ENCODE data around the gene RAC3. TPM values are rescaled to one million over a fixed set of nuclear protein-coding genes. Genes with fewer than 3 reads are reported as not detected.

The RAC3 gene
- total and polyA plus RNA-seq, 4 donors, result 0.63 to 6.3 (median 3.3) TPM

- 91% methylated on average over 13 of the region's 13 CpGs for WGBS
- TF ChIP-seq EGR1 (IDR thresholded peaks at IDR 0.05; ENCODE audit: low read depth in 2 of 2) (no peak), TAF1 (conservative IDR thresholded peaks at IDR 0.05) (no peak), FOXA1 (IDR thresholded peaks at IDR 0.05) (no peak), SP1 (IDR thresholded peaks at IDR 0.05) (no peak), HNF4A (conservative IDR thresholded peaks at IDR 0.05) (no peak), YY1 (IDR thresholded peaks at IDR 0.05) (no peak), RXRA (IDR thresholded peaks at IDR 0.05) (no peak), HNF4G (IDR thresholded peaks at IDR 0.05) (no peak), ATF3 (IDR thresholded peaks at IDR 0.05) (no peak)
- TF ChIP-seq, protein P1, sequence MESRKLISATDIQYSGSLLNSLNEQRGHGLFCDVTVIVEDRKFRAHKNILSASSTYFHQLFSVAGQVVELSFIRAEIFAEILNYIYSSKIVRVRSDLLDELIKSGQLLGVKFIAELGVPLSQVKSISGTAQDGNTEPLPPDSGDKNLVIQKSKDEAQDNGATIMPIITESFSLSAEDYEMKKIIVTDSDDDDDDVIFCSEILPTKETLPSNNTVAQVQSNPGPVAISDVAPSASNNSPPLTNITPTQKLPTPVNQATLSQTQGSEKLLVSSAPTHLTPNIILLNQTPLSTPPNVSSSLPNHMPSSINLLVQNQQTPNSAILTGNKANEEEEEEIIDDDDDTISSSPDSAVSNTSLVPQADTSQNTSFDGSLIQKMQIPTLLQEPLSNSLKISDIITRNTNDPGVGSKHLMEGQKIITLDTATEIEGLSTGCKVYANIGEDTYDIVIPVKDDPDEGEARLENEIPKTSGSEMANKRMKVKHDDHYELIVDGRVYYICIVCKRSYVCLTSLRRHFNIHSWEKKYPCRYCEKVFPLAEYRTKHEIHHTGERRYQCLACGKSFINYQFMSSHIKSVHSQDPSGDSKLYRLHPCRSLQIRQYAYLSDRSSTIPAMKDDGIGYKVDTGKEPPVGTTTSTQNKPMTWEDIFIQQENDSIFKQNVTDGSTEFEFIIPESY (IDR thresholded peaks at IDR 0.05), result no peak
- DNase-seq (ENCODE audit: low spot score), result no peak
- Histone ChIP-seq H3K9me3 (ENCODE audit: control insufficient read depth in 4 of 4, low read length in 3 of 4) (no peaks in the 10 kb centered on the region), H3K9ac (ENCODE audit: low read depth in 1 of 2, low read length in 2 of 2) (no peak overlapping the region), H3K27me3 (ENCODE audit: control insufficient read depth in 4 of 4, insufficient read depth in 4 of 4, low read length in 3 of 4) (no peaks in the 10 kb centered on the region), H3K4me1 (ENCODE audit: control insufficient read depth in 4 of 4, insufficient read depth in 4 of 4, low read length in 3 of 4) (peaks cover 0 to 8% (median 1%) of the 10 kb centered on the region in 4 donors), H3K27ac (ENCODE audit: low read depth in 1 of 2, low read length in 2 of 2) (no peak overlapping the region), H3K36me3 (ENCODE audit: control insufficient read depth in 4 of 4, insufficient read depth in 3 of 4, low read depth in 1 of 4, low read length in 3 of 4) (peaks cover 0 to 7% (median 3%) of the 10 kb centered on the region in 4 donors), H3K4me3 (ENCODE audit: low read depth in 1 of 3, low read length in 3 of 3) (no peak overlapping the region)
Measured at GRCh38 chr17:82014971-82015310, 16.5 kb upstream of the RAC3 start.

GRCh38 chr17:82015311-82015971 lies 16.0 kb upstream of the RAC3 start:
- 90% methylated on average over 24 of the region's 24 CpGs for WGBS

GRCh38 chr17:82016061-82016874 lies 15.2 kb upstream of the RAC3 start:
- WGBS, result 94% methylated on average over 28 of the region's 28 CpGs
- Histone ChIP-seq H3K9me3 (ENCODE audit: control insufficient read depth in 4 of 4, low read length in 3 of 4) (no peaks in the 10 kb centered on the region), H3K9ac (ENCODE audit: low read depth in 1 of 2, low read length in 2 of 2) (no peak overlapping the region), H3K4me1 (ENCODE audit: control insufficient read depth in 4 of 4, insufficient read depth in 4 of 4, low read length in 3 of 4) (peaks cover under 1 to 21% (median 11%) of the 10 kb centered on the region in 4 donors), H3K27ac (ENCODE audit: low read depth in 1 of 2, low read length in 2 of 2) (no peak overlapping the region), H3K4me3 (ENCODE audit: low read depth in 1 of 3, low read length in 3 of 3) (no peak overlapping the region), H3K27me3 (ENCODE audit: control insufficient read depth in 4 of 4, insufficient read depth in 4 of 4, low read length in 3 of 4) (no peaks in the 10 kb centered on the region), H3K36me3 (ENCODE audit: control insufficient read depth in 4 of 4, insufficient read depth in 3 of 4, low read depth in 1 of 4, low read length in 3 of 4) (peaks cover 0 to 5% (median 2%) of the 10 kb centered on the region in 4 donors)
- TF ChIP-seq HNF4G (IDR thresholded peaks at IDR 0.05) (no peak), FOXA2 (IDR thresholded peaks at IDR 0.05) (no peak), YY1 (IDR thresholded peaks at IDR 0.05) (no peak), NR2F2 (IDR thresholded peaks at IDR 0.05) (no peak), ATF3 (IDR thresholded peaks at IDR 0.05) (no peak), EGR1 (IDR thresholded peaks at IDR 0.05; ENCODE audit: low read depth in 2 of 2) (no peak), SP1 (IDR thresholded peaks at IDR 0.05) (no peak), RAD21 (IDR thresholded peaks at IDR 0.05) (no peak), GABPA (IDR thresholded peaks at IDR 0.05 in 1 of 2, conservative IDR thresholded peaks at IDR 0.05 in 1 of 2) (no peak), REST (IDR thresholded peaks at IDR 0.05) (no peak), RXRA (IDR thresholded peaks at IDR 0.05) (no peak)
- no peak for DNase-seq (ENCODE audit: low spot score)

More at GRCh38 chr17:82015311-82015971, 16.0 kb upstream of the RAC3 start:
- H3K9ac ChIP-seq (ENCODE audit: low read depth in 1 of 2, low read length in 2 of 2), result no peak overlapping the region
- no peaks in the 10 kb centered on the region for H3K27me3 ChIP-seq (ENCODE audit: control insufficient read depth in 4 of 4, insufficient read depth in 4 of 4, low read length in 3 of 4)
- H3K4me3 ChIP-seq (ENCODE audit: low read depth in 1 of 3, low read length in 3 of 3), result no peak overlapping the region
- peaks cover 0 to 13% (median 5%) of the 10 kb centered on the region in 4 donors for H3K4me1 ChIP-seq (ENCODE audit: control insufficient read depth in 4 of 4, insufficient read depth in 4 of 4, low read length in 3 of 4)
- H3K9me3 ChIP-seq (ENCODE audit: control insufficient read depth in 4 of 4, low read length in 3 of 4), result no peaks in the 10 kb centered on the region
- no peak overlapping the region for H3K27ac ChIP-seq (ENCODE audit: low read depth in 1 of 2, low read length in 2 of 2)
- no peak for DNase-seq (ENCODE audit: low spot score)
- no peak for TF ChIP-seq FOXA1 (IDR thresholded peaks at IDR 0.05)
- no peak for TF ChIP-seq YY1 (IDR thresholded peaks at IDR 0.05)
- no peak for TF ChIP-seq NR2F2 (IDR thresholded peaks at IDR 0.05)
- peaks cover 0 to 7% (median 3%) of the 10 kb centered on the region in 4 donors for H3K36me3 ChIP-seq (ENCODE audit: control insufficient read depth in 4 of 4, insufficient read depth in 3 of 4, low read depth in 1 of 4, low read length in 3 of 4)

Measured in liver (tissue), 9 donors.